ENCODE measurements around the gene AFP. TPM values are rescaled to one million over a fixed set of nuclear protein-coding genes. Genes with fewer than 3 reads are reported as not detected.

Gene AFP
- total RNA-seq, 1 donor: 0.90 TPM

GRCh38 chr4:73448448-73449203, 12.6 kb downstream of the AFP start:
- no peak for DNase-seq (ENCODE audit: low read depth)
- TF ChIP-seq, protein P1, sequence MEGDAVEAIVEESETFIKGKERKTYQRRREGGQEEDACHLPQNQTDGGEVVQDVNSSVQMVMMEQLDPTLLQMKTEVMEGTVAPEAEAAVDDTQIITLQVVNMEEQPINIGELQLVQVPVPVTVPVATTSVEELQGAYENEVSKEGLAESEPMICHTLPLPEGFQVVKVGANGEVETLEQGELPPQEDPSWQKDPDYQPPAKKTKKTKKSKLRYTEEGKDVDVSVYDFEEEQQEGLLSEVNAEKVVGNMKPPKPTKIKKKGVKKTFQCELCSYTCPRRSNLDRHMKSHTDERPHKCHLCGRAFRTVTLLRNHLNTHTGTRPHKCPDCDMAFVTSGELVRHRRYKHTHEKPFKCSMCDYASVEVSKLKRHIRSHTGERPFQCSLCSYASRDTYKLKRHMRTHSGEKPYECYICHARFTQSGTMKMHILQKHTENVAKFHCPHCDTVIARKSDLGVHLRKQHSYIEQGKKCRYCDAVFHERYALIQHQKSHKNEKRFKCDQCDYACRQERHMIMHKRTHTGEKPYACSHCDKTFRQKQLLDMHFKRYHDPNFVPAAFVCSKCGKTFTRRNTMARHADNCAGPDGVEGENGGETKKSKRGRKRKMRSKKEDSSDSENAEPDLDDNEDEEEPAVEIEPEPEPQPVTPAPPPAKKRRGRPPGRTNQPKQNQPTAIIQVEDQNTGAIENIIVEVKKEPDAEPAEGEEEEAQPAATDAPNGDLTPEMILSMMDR (IDR thresholded peaks at IDR 0.05; ENCODE audit: insufficient read depth, low read length): no peak
- no peak overlapping the region for H3K4me3 ChIP-seq (ENCODE audit: low read depth, low read length)

DNA sequence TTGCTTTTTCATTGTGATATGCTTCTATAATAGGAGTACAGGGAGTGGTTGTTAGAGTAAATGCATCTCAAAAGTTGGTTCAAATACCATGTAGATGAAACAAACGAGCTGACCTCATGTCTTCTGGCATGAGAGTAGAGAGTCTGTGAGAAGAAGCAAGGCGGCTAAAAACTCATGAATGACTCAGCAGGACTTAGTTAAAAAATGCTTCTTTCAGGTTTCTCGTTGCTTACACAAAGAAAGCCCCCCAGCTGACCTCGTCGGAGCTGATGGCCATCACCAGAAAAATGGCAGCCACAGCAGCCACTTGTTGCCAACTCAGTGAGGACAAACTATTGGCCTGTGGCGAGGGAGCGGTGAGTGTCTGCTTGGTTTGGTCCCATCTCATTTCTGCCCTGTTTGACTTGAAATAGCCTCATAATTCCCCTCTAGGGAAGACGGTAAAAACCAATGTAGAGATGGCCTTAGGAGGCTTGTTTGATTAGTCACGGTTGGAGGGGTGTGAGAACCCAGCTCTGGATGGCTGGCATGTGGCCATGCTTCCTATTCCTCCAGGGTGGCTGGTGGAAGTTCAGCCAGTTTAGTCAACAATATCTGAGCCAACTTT, 14.5 kb downstream of the AFP start:
- peak overlapping the region; percentile 43 for H3K4me3 ChIP-seq (ENCODE audit: low read depth, low read length)
- DNase-seq (ENCODE audit: low read depth): peak; percentile 96

DNA sequence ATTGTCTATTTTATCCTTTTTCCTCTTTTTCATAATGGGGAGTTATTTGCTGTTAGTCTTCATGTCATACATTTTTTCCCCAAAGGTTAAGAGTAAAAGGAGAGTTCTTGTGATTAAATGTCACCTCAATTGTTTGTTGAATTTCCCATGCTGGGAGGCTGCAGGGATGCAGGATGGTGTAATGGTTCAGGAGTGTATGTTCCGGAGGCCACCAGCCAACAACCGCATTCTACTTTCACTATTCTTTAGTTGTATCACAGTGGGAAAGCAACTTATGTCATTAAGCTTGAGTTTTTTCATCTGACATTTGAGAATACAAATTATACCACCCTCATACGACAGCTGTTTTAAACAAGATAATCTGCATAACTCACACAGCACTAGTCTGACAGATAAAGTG, 15.4 kb downstream of the AFP start:
- TF ChIP-seq, protein P1 (IDR thresholded peaks at IDR 0.05; ENCODE audit: insufficient read depth, low read length): no peak
- H3K4me3 ChIP-seq (ENCODE audit: low read depth, low read length): no peak overlapping the region
- peak; percentile 71 for DNase-seq (ENCODE audit: low read depth)

More for the DNA sequence above, 14.5 kb downstream of the AFP start:
- TF ChIP-seq, protein P1 (IDR thresholded peaks at IDR 0.05; ENCODE audit: insufficient read depth, low read length): no peak

DNA sequence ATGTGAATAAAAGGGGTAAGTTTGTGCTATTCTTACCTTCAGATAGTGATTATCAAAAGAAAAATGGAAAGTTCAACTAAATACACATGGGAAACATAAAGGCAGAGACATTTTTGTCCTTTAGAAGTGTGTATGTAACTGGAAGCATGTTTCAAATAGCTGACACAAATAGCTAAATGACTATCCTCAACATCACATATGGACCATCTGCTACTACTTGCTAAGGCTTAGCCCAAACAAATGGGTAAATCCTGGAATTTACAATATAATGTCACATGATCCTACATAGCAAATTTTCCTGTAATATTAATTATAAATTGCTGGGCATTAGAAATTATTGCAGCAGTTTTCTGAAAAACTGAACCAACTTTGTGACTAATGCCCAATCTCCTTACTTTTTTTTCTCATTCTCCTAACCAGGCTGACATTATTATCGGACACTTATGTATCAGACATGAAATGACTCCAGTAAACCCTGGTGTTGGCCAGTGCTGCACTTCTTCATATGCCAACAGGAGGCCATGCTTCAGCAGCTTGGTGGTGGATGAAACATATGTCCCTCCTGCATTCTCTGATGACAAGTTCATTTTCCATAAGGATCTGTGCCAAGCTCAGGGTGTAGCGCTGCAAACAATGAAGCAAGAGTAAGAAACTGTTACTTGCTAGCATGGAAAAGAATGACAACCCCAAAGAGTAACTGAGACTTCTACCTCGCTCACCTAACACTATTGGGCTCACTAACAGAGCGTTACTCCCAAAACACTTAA, 16.1 kb downstream of the AFP start:
- H3K4me3 ChIP-seq (ENCODE audit: low read depth, low read length): no peak overlapping the region
- peak; percentile 36 for DNase-seq (ENCODE audit: low read depth)
- TF ChIP-seq, protein P1 (IDR thresholded peaks at IDR 0.05; ENCODE audit: insufficient read depth, low read length): no peak

DNA sequence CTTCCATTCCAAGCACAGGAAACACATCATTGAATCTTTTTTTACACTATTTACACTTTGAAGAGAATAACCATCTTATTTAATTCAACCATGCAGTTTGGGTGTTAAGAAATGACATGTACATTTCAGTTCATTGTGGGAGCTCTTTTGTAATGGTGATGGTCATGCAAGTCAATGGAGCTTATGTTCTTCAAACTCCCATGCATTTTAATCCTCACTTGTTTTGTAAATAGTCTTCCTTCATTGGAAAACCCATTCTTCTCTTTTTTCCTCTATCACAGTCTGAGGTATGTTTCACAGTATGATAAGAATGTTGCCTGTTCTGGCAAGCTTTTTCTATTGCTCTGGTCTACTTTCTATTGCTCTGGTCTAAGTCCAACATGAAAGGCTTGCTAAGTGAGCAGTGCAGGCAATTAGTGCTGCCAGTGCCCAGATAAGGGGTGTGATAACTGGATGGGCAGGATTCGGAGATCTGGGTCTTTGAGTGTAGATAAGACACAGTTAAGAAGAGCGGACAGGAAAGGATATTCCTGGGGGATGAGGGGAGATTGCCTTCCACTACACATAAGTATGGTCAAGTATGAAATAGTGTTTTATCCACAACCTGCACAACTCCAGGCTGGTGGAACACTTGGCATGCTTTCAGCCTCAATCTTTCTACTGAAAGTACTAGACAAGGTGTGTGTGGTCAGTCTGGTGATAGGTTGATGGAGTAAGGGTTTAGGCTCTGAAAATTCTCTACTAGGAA, 17.1 kb downstream of the AFP start:
- no peak overlapping the region for H3K4me3 ChIP-seq (ENCODE audit: low read depth, low read length)
- TF ChIP-seq, protein P1 (IDR thresholded peaks at IDR 0.05; ENCODE audit: insufficient read depth, low read length): no peak
- DNase-seq (ENCODE audit: low read depth): peak; percentile 42

- no peak for DNase-seq (ENCODE audit: low read depth)
- no peak overlapping the region for H3K4me3 ChIP-seq (ENCODE audit: low read depth, low read length)
- TF ChIP-seq, protein P1 (IDR thresholded peaks at IDR 0.05; ENCODE audit: insufficient read depth, low read length): no peak
Observed at GRCh38 chr4:73453701-73454005, 17.6 kb downstream of the AFP start.
